ENCODE measurements around the gene FRMD5.
"Not testable (repeated sequence)": the region's sequence is repeated elsewhere in the genome, so short reads cannot be mapped to it uniquely, and the experiment has no call there.

Gene FRMD5

DNA sequence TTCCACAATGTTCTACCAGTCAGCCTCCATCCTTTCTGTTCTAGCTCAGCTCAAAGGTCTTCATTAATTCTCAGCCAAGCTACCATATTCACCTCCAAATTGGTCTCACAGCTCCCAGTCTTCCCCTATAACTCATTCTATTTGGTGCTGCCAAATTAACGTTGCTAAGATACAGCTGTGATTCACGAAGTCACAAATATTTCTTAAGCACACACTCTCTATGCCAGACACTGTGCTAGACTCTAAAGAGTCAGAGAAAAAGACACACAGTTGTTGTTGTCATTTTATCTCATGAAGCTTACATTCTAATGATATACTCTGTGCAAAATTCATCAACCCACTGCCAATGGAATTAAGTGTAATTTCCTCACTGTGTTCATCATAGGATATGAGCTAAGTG lies 102.8 kb downstream of the FRMD5 start:
- no peak for DNase-seq

GRCh38 chr15:44087578-44088465 lies 107.2 kb downstream of the FRMD5 start:
- DNase-seq: no peak

DNA sequence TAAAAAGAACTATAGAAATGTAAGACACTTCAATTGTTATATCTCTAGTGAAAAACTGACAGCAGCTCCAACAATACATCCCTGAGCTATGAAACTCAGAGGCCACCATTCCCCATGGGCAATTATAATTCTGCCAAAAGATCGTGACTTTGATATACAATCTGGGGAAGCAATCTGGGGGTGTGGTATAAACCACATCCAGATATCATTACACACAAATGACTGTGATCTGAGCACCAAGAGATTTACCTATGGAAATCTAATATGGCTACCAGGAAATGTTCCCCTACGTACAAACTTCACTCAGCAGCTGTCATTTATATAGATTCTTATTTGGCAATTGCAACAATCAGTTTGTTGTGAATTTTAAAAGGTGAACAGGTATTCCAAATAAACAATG lies 110.3 kb downstream of the FRMD5 start:
- no peak for DNase-seq

- no peak for DNase-seq
These were observed 110.9 kb downstream of the FRMD5 start for GRCh38 chr15:44084171-44084570.

DNA sequence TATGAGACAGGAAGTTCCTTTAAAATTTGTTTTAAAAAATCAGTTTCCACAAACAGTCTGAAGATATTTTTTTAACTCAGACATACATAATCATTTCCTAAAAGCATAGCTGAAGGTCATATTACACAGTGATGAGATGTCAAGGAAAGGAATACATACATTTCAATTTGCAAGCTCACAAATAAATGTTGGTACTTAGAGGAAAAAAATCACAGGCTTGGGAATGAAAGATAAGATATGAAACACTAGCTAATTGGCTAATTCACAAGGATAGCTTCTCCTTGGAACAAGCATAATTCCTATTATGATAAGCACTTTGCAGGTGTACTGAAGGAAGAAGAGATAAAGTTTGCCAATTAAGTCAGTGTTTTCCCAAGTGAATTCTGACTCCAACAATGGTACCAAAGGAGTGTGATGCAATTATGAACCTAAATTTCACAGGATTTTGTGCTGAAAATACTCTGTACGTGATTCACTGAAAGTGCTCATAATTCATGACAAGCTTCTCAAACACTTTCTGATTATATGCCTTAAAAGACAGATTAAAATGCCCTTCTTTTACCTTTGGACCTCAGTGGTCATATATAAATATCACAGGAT lies 112.4 kb downstream of the FRMD5 start:
- DNase-seq: no peak

GRCh38 chr15:44081026-44082013 lies 113.8 kb downstream of the FRMD5 start:
- no peak for DNase-seq

GRCh38 chr15:44075535-44075934 lies 119.5 kb downstream of the FRMD5 start:
- DNase-seq: no peak

DNA sequence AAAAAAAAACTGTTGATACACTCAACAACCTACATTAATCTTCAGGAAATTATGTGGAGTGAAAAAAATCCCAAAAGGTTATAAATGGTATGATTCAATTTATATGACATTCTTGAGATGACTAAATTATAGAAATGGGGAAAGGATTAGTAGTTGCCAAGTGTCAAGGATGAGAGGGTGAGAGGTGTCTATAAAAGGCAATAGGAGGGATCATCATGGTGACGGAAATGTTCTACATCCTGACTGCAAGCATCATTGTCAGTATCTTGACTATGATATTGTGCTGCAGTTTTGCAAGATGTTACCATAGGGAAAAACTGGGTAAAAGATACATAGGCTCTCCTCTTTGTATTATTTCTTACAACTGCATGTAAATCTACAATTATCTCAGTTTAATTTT lies 125.6 kb downstream of the FRMD5 start:
- DNase-seq: no peak

DNA sequence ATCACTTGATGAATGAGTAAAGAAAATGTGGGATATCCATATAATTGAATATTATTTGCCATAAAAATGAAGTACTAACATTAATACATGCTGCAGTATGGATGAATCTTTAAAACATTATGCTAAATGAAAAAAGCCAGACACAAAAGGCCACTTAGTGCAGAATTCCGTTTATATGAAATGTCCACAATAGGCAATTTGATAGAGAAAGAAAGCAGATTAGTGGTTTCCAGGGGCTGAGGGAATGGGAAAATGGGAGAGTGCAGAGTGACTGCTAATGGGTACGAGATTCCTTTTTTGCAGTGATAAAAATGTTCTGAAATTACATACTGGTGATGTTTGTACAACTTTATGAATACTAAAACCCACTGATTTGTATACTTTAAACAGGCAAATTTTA lies 126.7 kb downstream of the FRMD5 start:
- DNase-seq: no peak

DNA sequence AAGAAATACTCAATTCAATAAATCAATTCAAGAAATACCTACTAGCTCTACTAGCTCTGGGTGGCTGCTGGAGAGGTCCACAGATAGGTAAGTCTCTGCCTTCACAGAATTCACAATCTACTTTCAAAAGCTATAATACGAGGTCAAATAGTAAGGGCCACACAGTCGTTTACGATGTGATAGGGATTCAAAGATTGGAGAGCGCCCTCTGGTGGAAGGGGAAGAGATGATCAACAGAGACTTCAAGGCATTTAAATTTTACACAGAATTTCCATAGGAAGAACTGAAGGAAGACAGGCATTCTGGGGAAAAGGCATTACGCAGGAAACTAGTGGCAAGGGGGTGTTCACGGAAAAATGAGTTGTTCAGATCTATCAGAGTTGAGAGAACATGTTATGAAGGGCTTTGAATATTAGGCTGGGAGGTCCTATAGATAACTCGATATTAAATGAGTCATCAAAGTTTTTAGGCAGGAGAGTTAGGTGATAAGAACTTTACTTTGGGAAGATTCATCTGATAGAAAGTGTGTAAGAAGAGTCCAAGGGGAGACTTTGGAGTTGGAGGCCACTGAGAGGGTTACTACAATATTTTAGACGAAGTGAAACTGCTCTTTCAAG lies 128.8 kb downstream of the FRMD5 start:
- DNase-seq: peak; percentile 68

- DNase-seq: no peak
These were observed 130.4 kb downstream of the FRMD5 start for GRCh38 chr15:44064706-44065105.

GRCh38 chr15:44058126-44058525 lies 136.9 kb downstream of the FRMD5 start:
- no peak for DNase-seq

DNA sequence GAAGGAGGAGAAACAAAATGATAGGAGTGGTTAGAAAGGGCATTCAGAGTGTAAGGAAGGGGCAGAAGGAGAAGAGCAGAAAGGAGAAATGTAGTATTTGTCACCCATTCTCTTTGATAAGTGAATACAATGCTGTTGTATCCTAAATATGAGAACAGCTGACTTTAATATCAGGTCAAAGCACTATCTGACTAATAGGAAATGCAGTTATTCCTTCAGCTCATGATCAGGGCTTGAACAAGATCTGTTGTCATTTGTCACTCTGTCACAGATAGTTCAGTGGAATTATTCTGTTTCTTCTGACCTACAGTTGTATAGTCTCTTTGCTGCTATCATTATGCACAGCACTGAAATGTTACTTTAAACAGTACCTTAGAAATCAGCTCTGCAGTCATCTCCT lies 149.4 kb downstream of the FRMD5 start:
- DNase-seq: no peak

GRCh38 chr15:44045217-44045616 lies 149.9 kb downstream of the FRMD5 start:
- DNase-seq: no peak

DNA sequence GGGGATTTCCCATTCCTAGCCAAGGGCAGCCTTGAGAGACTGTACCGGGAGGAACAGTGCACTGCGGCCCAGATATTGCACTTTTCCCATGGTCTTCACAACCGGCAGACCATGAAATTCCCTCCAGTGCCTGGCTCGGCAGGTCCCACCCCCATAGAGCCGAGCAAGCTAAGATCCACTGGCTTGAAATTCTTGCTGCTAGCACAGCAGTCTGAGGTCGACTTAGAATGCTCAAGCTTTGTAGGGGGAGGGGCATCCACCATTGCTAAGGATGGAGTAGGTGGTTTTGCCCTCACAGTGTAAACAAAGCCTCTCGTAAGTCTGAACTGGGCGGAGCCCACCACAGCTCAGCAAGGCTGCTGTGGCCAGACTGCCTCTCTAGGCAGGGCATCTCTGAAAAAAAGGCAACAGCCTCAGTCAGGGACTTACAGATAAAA lies 156.3 kb downstream of the FRMD5 start:
- no peak for DNase-seq

DNA sequence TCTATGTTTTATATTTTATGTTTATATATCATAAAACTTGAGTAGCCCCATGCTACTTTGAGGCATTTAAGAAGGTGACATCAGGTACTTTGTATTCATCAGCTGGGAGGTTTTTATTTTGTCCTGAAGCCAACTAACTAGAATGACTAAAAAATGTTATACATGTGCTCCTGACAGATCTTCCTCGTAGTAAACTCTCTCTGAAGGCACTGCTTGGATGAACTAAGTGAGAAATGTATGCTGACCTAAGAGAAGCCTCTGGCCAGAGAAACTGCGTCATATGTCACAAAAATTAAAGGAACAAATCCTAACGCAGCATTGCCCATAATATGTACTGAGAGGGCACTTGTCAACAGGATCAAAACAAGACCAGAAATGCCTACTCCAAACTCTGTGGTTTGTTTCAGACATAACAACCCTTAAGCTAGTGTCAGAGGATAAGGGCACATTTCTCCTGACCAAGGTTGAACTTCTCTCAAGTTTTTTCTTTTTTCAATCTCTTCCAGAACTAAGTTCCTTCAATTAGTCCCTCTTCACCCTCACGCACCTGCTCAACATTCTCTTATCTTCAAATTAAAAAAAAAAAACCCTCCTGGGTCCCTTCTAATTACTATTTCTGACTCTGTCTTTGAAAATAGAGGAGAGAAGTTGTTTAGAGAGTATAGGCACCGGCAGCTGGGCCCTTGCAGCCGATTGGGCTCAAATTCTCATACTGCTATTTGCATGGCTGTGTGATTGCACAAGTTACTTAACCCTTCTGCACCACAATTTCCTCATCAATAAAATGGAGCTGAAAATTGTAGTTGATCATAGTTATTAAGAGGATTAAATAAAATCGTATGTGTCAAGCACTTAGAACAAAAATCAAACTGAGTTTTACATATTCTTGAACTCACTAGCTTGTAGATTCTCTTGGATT lies 159.0 kb downstream of the FRMD5 start:
- no peak for DNase-seq

GRCh38 chr15:44034933-44035624 lies 160.0 kb downstream of the FRMD5 start:
- DNase-seq: no peak

DNA sequence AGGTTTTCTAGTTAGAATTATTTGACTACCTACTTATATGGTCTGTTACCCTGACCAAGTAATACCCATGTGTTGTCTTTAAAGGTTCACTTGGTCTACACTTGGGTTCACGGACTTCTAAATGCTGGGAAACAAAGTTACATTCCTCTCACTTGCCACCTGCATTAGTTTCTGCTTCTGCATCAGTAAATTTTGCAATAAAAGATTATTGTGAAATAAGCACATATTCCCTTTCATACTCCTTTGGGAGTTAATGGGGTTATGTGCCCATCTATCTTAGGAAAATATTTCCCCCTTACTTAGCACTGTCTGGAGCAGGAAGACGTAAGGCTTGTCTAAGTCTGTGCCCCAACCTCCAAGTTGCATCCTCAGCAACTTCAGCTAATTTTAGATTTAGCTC lies 160.7 kb downstream of the FRMD5 start:
- no peak for DNase-seq

- no peak for DNase-seq
These were observed 161.2 kb downstream of the FRMD5 start for GRCh38 chr15:44033894-44034293.

GRCh38 chr15:44032820-44033219 lies 162.3 kb downstream of the FRMD5 start:
- DNase-seq: not testable (repeated sequence)

Measured in stimulated activated CD4-positive, alpha-beta T cell treated with anti-CD3 and anti-CD28 coated beads, Interleukin-4, amount 100 ng/mL, for 24 hours (primary cell).